Measurements from ENCODE around the gene PKP2. TPM values are rescaled to one million over a fixed set of nuclear protein-coding genes. Genes with fewer than 3 reads are reported as not detected.

Gene PKP2
- total and polyA plus RNA-seq, 2 of the 13 experiments (the other 11 are each of a cell fraction or from before 2014, with no cell fraction given), result 15.1 to 25.3 TPM

DNA sequence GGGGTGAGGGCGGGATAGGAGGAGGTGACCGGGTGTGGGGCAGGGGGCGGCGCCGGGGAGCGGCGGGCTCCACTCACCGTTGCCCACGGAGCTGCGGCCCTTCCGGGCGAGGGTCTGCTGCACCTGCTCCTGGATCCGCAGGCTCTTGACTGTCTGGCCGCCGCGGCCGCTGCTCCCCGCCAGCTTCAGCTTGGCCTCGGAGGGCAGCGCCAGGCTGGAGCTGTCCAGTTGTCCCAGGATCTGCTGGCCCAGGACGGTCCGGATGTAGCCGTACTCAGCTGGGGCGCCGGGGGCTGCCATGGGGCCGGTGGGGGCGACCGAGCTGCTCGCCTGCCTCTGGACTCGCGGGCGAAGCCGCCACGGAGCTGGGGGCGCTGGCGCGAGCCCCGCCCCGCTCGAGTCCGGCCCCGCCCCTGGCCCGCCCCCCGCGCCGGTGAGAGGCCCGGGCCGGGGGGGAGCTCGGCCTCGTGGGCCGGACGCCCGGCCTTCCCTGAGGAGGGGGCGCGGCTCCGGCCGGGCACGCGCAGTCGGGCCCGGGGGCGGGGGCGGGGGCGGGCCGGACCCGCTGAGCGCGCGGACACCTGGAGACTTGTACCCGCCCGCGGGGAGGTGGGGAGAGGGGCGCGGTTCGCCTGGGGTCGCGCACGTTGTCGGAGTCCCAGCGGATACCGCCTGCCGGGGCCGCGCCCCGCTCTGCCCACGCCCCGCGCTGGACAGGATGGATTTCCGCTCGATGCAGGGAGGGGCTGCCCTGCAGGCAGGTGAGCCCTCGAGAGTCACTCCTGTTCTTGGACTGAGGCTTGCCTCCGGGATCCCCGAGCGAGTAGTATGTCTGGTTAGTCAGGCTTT is at the start of gene PKP2 (continued):
- TF ChIP-seq, protein P1, sequence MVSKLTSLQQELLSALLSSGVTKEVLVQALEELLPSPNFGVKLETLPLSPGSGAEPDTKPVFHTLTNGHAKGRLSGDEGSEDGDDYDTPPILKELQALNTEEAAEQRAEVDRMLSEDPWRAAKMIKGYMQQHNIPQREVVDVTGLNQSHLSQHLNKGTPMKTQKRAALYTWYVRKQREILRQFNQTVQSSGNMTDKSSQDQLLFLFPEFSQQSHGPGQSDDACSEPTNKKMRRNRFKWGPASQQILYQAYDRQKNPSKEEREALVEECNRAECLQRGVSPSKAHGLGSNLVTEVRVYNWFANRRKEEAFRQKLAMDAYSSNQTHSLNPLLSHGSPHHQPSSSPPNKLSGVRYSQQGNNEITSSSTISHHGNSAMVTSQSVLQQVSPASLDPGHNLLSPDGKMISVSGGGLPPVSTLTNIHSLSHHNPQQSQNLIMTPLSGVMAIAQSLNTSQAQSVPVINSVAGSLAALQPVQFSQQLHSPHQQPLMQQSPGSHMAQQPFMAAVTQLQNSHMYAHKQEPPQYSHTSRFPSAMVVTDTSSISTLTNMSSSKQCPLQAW (CRISPR knock-in tag; IDR thresholded peaks at IDR 0.05), result peak; percentile 46
- TF ChIP-seq ZNF558 (CRISPR knock-in tag; IDR thresholded peaks at IDR 0.05; ENCODE audit: borderline replicate concordance), result 0 out of 2 replicates have a peak, but pooled peaks have one; percentile 36
- TF ChIP-seq ZBTB38 (CRISPR knock-in tag; IDR thresholded peaks at IDR 0.05), result peak; percentile 64; the same call in 1 of the 2 replicates
- TF ChIP-seq TARDBP (CRISPR knock-in tag; IDR thresholded peaks at IDR 0.05), result 0 out of 2 replicates have a peak, but pooled peaks have one; percentile 30
- TF ChIP-seq RXRA (CRISPR knock-in tag; IDR thresholded peaks at IDR 0.05), result peak; percentile 72
- peak; percentile 71 for TF ChIP-seq ZFY (CRISPR knock-in tag; IDR thresholded peaks at IDR 0.05)
- TF ChIP-seq, protein P2, sequence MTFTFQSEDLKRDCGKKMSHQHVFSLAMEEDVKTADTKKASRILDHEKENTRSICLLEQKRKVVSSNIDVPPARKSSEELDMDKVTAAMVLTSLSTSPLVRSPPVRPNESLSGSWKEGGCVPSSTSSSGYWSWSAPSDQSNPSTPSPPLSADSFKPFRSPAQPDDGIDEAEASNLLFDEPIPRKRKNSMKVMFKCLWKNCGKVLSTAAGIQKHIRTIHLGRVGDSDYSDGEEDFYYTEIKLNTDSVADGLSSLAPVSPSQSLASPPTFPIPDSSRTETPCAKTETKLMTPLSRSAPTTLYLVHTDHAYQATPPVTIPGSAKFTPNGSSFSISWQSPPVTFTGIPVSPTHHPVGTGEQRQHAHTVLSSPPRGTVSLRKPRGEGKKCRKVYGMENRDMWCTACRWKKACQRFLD (CRISPR knock-in tag; IDR thresholded peaks at IDR 0.05; ENCODE audit: borderline replicate concordance), result 0 out of 2 replicates have a peak, but pooled peaks have one; percentile 51
- TF ChIP-seq TBX2 (CRISPR knock-in tag; IDR thresholded peaks at IDR 0.05; ENCODE audit: borderline replicate concordance), result peak; percentile 65; the same call in 1 of the 2 replicates
- peak; percentile 53; the same call in 1 of the 2 replicates for TF ChIP-seq ZNF430 (CRISPR knock-in tag; IDR thresholded peaks at IDR 0.05)
- TF ChIP-seq, protein P3, sequence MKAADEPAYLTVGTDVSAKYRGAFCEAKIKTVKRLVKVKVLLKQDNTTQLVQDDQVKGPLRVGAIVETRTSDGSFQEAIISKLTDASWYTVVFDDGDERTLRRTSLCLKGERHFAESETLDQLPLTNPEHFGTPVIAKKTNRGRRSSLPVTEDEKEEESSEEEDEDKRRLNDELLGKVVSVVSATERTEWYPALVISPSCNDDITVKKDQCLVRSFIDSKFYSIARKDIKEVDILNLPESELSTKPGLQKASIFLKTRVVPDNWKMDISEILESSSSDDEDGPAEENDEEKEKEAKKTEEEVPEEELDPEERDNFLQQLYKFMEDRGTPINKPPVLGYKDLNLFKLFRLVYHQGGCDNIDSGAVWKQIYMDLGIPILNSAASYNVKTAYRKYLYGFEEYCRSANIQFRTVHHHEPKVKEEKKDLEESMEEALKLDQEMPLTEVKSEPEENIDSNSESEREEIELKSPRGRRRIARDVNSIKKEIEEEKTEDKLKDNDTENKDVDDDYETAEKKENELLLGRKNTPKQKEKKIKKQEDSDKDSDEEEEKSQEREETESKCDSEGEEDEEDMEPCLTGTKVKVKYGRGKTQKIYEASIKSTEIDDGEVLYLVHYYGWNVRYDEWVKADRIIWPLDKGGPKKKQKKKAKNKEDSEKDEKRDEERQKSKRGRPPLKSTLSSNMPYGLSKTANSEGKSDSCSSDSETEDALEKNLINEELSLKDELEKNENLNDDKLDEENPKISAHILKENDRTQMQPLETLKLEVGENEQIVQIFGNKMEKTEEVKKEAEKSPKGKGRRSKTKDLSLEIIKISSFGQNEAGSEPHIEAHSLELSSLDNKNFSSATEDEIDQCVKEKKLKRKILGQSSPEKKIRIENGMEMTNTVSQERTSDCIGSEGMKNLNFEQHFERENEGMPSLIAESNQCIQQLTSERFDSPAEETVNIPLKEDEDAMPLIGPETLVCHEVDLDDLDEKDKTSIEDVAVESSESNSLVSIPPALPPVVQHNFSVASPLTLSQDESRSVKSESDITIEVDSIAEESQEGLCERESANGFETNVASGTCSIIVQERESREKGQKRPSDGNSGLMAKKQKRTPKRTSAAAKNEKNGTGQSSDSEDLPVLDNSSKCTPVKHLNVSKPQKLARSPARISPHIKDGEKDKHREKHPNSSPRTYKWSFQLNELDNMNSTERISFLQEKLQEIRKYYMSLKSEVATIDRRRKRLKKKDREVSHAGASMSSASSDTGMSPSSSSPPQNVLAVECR (CRISPR knock-in tag; IDR thresholded peaks at IDR 0.05; ENCODE audit: borderline replicate concordance), result peak; percentile 79
- TF ChIP-seq, protein P4, sequence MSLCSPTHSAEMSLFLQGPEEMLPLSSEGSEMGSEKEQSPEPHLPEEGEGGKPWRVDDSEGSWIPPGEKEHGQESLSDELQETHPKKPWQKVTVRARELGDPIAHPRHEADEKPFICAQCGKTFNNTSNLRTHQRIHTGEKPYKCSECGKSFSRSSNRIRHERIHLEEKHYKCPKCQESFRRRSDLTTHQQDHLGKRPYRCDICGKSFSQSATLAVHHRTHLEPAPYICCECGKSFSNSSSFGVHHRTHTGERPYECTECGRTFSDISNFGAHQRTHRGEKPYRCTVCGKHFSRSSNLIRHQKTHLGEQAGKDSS (CRISPR knock-in tag; IDR thresholded peaks at IDR 0.05; ENCODE audit: borderline replicate concordance, low read depth), result peak; percentile 71; the same call in 1 of the 2 replicates
- TF ChIP-seq ZNF782 (CRISPR knock-in tag; IDR thresholded peaks at IDR 0.05; ENCODE audit: borderline replicate concordance), result peak; percentile 16; the same call in 1 of the 2 replicates
- TF ChIP-seq, protein P5, sequence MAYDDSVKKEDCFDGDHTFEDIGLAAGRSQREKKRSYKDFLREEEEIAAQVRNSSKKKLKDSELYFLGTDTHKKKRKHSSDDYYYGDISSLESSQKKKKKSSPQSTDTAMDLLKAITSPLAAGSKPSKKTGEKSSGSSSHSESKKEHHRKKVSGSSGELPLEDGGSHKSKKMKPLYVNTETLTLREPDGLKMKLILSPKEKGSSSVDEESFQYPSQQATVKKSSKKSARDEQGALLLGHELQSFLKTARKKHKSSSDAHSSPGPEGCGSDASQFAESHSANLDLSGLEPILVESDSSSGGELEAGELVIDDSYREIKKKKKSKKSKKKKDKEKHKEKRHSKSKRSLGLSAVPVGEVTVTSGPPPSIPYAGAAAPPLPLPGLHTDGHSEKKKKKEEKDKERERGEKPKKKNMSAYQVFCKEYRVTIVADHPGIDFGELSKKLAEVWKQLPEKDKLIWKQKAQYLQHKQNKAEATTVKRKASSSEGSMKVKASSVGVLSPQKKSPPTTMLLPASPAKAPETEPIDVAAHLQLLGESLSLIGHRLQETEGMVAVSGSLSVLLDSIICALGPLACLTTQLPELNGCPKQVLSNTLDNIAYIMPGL (CRISPR knock-in tag; IDR thresholded peaks at IDR 0.05; ENCODE audit: borderline replicate concordance in 1 of 2, low read depth in 1 of 2), result peak; percentile 53 to 63; a peak in 3 of 4 replicates
- TF ChIP-seq MXI1 (IDR thresholded peaks at IDR 0.05; ENCODE audit: borderline replicate concordance, low read depth, low read length), result peak; percentile 77; the same call in 1 of the 3 replicates
- TF ChIP-seq, protein P6, sequence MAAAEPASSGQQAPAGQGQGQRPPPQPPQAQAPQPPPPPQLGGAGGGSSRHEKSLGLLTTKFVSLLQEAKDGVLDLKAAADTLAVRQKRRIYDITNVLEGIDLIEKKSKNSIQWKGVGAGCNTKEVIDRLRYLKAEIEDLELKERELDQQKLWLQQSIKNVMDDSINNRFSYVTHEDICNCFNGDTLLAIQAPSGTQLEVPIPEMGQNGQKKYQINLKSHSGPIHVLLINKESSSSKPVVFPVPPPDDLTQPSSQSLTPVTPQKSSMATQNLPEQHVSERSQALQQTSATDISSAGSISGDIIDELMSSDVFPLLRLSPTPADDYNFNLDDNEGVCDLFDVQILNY (CRISPR knock-in tag; conservative IDR thresholded peaks at IDR 0.05), result peak; percentile 29; the same call in 1 of the 2 replicates
